Ammon's horn (tissue), 1 donor: ENCODE data around the gene ZFAND2A.

Source experiments
- DNase-seq: peaks from one replicate; pipeline ENCODE4 v3.0.0-alpha.2; 2016; ENCODE audit warnings: low spot score

The ZFAND2A gene

DNA sequence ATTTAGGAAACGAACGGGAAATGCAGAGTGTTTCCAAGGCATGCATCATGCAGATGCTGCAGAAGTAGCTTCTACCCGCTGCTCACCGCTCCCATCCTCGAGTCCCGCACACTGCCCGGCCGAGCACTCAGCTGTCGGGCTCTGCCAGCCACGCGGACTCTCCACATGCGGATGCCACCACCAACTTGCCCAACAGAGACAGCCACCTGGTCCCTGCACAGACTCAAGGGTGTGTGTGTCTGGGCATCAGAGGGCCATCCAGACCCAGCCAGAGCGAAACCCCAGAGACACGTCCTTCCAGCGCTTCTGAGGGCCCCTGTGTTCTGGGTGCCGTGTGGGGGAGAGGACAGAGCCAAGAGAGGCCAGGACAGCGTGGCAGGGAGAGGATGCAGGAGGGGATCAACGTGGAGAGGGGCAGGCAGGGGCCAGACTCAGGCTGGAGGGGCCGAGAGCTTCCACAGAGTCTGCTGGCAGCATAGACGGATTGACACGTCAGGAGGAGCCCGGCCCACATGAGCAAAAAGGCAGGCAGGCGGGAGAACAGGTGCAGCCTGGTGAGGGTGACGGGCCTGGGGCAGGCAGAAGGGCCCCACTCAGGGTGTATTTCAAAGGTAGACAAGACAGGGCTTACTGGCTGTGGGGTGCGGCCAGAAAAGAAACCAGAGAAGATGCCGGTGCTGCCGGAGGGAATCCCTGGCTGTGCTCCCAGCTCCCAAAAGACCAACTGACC, 53.8 kb downstream of the ZFAND2A start:
- DNase-seq: no peak

DNA sequence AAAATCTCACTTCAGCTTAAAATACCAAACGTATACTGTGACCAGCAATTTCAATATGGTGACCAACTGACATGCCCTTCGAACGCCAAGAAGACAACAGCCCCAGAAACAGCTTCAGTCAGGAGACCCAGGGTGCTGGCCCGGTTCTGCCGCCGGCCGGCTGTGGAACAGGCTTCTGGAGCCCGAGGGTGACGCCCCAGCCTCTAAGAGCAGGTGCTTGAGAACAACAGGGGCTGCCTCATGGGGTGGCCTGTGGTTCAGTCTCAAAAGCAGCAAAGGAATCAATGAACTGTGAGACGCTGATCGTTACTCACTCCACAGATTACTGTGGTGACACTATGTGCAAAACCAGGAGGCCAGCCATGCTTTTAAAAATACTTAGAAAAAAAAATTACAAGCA, 54.8 kb downstream of the ZFAND2A start:
- no peak for DNase-seq

DNA sequence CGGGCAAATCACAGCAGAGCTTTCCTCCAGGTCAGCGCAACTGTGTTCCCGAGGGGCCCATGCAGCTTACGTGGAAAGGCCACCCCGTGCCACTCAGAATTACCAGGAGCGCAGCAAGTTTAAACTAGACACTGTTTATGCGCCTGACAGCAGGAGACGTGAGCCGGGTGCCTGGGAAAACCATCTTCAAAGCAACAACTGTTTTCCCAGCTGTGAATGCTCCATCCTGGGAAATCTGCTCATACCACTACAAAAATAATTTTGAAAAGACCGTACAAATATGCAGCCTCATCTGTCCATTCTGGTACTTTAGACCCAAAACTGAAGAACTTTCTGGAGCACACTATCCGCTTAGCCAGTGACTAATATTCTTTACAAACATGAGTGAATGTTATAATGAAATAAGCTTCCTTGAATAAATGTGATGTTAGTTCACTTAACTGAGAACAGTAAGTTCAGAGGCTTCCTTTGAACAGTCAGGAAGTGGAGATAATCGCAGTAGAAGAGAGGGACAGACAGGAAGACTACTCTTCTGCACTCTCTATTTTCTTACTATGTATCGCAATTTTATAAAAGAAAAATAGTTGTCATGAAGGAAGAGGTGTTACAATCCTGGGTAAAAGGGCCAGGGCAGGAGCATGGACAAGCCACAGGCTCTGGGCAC, 55.3 kb downstream of the ZFAND2A start:
- no peak for DNase-seq

DNA sequence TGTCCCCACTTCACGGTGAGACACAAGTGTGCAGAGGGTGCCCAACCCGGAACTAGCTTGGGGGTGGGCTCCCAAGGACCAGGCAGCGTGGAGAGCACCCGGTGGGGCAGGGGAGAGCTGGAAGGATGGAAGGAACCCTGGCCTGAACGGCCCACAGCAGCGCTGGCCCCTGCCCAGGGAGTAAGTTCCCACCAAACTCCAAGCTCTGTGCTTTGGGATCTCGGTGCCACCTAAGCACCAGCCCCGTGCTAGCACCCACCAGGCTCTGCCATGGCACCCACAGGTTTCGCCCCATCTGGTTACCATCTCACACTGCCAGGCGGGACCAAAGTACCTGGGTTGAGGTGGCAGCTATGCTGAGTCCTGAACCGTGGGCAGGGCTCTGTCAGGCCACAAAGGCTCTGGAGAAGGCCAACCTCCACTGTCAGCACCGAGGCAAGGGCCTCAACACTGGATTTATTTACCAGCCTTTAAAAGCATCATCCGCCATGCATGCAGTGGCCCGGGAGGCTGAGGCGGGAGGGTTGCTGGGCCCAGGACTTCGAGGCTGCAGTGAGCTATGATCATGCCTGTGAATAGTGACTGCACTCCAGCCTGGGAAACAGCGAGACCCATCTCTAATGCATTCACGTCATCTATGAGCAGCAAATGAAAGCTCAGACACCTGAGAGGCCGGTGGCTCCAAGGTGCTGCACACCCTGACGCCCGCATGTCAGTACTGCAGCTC, 56.0 kb downstream of the ZFAND2A start:
- DNase-seq: no peak

DNA sequence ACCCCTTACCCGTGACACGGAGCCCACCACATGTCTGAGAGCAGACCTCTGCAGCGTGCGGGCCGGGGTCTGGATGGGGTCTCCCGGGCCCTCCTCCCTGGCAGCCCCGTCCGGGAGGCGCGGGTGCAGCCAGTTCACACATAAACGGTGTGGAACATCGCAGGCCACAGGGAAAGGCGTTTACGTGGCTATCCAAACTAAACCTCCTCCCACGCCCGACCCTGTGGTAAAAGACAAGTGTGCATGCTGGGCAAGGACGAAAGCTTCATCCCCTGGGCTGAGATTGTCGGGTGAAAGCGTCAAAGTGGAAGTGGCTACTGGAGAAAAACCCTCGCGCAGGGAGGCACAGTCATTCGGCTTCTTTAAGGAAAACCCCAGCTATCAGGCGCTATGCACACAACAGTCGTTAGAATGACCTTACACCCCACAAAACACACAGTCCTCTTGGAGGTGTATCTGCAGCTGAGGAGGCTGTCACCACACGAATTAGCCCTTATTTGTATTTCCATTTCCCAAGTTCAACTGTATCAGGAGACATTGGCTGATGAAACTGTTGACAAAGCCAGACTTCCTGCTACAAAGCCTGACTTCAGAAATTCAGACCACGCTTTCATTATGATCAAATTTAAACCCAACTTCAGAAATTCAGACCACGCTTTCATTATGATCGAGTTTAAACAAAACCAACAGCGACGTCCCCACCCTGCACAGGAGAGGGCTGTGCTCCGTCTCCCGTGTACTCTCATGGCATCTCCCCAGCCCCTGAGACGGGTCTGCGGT, 56.8 kb downstream of the ZFAND2A start:
- no peak for DNase-seq
